ENCODE results near the gene CABLES2.
"Not testable (repeated sequence)": the region's sequence is repeated elsewhere in the genome, so short reads cannot be mapped to it uniquely, and the experiment has no call there.

The CABLES2 gene

GRCh38 chr20:62436692-62437091 lies 29.6 kb upstream of the CABLES2 start:
- DNase-seq (ENCODE audit: low read depth, low spot score) = no peak

GRCh38 chr20:62433658-62434497 lies 26.8 kb upstream of the CABLES2 start:
- no peak for DNase-seq (ENCODE audit: low read depth, low spot score)

- no peak for DNase-seq (ENCODE audit: low read depth, low spot score)
Measured at GRCh38 chr20:62430866-62431447, 23.9 kb upstream of the CABLES2 start.

GRCh38 chr20:62430311-62430853 lies 23.3 kb upstream of the CABLES2 start:
- DNase-seq (ENCODE audit: low read depth, low spot score) = no peak

GRCh38 chr20:62429455-62430310 lies 22.6 kb upstream of the CABLES2 start:
- DNase-seq (ENCODE audit: low read depth, low spot score) = no peak

GRCh38 chr20:62428396-62429295 lies 21.6 kb upstream of the CABLES2 start:
- DNase-seq (ENCODE audit: low read depth, low spot score) = no peak

GRCh38 chr20:62428002-62428372 lies 20.9 kb upstream of the CABLES2 start:
- no peak for DNase-seq (ENCODE audit: low read depth, low spot score)

GRCh38 chr20:62427172-62428001 lies 20.3 kb upstream of the CABLES2 start, which contains the start of gene RBBP8NL:
RBBP8NL (minus strand) TSS chr20:62427539; CDS start chr20:62419647, 7,892 bp downstream.
- peak; percentile 93 for DNase-seq (ENCODE audit: low read depth, low spot score)

GRCh38 chr20:62426699-62427131 lies 19.6 kb upstream of the CABLES2 start:
- DNase-seq (ENCODE audit: low read depth, low spot score) = no peak

GRCh38 chr20:62426059-62426348 lies 18.9 kb upstream of the CABLES2 start:
- not testable (repeated sequence) for DNase-seq (ENCODE audit: low read depth, low spot score)

- no peak for DNase-seq (ENCODE audit: low read depth, low spot score)
Measured at GRCh38 chr20:62425281-62426058, 18.4 kb upstream of the CABLES2 start.

GRCh38 chr20:62424249-62425107 lies 17.4 kb upstream of the CABLES2 start:
- DNase-seq (ENCODE audit: low read depth, low spot score) = no peak

- no peak for DNase-seq (ENCODE audit: low read depth, low spot score)
Measured at GRCh38 chr20:62423326-62423706, 16.2 kb upstream of the CABLES2 start.

- no peak for DNase-seq (ENCODE audit: low read depth, low spot score)
Measured at GRCh38 chr20:62422636-62423325, 15.7 kb upstream of the CABLES2 start.

- no peak for DNase-seq (ENCODE audit: low read depth, low spot score)
Measured at GRCh38 chr20:62421716-62421990, 14.6 kb upstream of the CABLES2 start.

GRCh38 chr20:62420846-62421715 lies 14.0 kb upstream of the CABLES2 start:
- DNase-seq (ENCODE audit: low read depth, low spot score) = no peak

- DNase-seq (ENCODE audit: low read depth, low spot score) = no peak
Measured at GRCh38 chr20:62419759-62420158, 12.7 kb upstream of the CABLES2 start.
